ENCODE measurements around the gene TMEM269.

GRCh38 chr1:42807056-42807668, 22.4 kb downstream of the TMEM269 start:
- TF ChIP-seq, protein P1, sequence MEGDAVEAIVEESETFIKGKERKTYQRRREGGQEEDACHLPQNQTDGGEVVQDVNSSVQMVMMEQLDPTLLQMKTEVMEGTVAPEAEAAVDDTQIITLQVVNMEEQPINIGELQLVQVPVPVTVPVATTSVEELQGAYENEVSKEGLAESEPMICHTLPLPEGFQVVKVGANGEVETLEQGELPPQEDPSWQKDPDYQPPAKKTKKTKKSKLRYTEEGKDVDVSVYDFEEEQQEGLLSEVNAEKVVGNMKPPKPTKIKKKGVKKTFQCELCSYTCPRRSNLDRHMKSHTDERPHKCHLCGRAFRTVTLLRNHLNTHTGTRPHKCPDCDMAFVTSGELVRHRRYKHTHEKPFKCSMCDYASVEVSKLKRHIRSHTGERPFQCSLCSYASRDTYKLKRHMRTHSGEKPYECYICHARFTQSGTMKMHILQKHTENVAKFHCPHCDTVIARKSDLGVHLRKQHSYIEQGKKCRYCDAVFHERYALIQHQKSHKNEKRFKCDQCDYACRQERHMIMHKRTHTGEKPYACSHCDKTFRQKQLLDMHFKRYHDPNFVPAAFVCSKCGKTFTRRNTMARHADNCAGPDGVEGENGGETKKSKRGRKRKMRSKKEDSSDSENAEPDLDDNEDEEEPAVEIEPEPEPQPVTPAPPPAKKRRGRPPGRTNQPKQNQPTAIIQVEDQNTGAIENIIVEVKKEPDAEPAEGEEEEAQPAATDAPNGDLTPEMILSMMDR (IDR thresholded peaks at IDR 0.05; ENCODE audit: insufficient read depth, low read length, poor library complexity, severe bottlenecking), result no peak
- TF ChIP-seq EZH2phosphoT487 (conservative IDR thresholded peaks at IDR 0.05; ENCODE audit: low read length), result no peak
